ENCODE data around the gene RSBN1L. TPM values are rescaled to one million over a fixed set of nuclear protein-coding genes. Genes with fewer than 3 reads are reported as not detected.

The RSBN1L gene
- total and polyA plus RNA-seq, 2 of the 8 experiments (the other 6 are each of a cell fraction or from before 2014, with no cell fraction given): 4.1 to 22.1 TPM

- no peak overlapping the region for H3K4me2 ChIP-seq (ENCODE audit: insufficient read depth in 1 of 2, low read depth in 2 of 2, low read length in 2 of 2)
- H3K27me3 ChIP-seq (replicated peaks in 1 of 4; ENCODE audit: control insufficient read depth in 3 of 4, extremely low read depth in 1 of 4, insufficient read depth in 3 of 4, low read length in 3 of 4): no peaks in the 10 kb centered on the region
- H2BK15ac ChIP-seq (ENCODE audit: low read length): no peak overlapping the region
- FAIRE-seq (no peak), DNase-seq (ENCODE audit: low read depth in 1 of 2, low spot score in 2 of 2) (no peak)
- 0 out of 8 replicates have a peak, but pooled peaks cover 0 to 5% (median 0%) of the 10 kb centered on the region in 4 experiments for H3K36me3 ChIP-seq (ENCODE audit: control insufficient read depth in 2 of 4, insufficient read depth in 4 of 4, low read length in 3 of 4)
- H3K23ac ChIP-seq (ENCODE audit: insufficient read length): no peak overlapping the region
- H2BK120ac ChIP-seq (replicated peaks; ENCODE audit: low read depth, low read length): no peak overlapping the region
- ChIA-PET CTCF (ENCODE audit: partially characterized antibody) (interaction anchor here (0.6 kb wide), 1 partner anchor 23 kb away, joined by 3 read pairs; no protein-coding TSS in a partner anchor), POLR2A (ENCODE audit: partially characterized antibody) (no interaction called here)
- H2AK5ac ChIP-seq (ENCODE audit: low read depth, low read length): no peak overlapping the region
- H3K4ac ChIP-seq (replicated peaks; ENCODE audit: insufficient read length, low read depth, low read length): no peak overlapping the region
- H3K79me2 ChIP-seq (ENCODE audit: control insufficient read depth in 1 of 2, insufficient read depth in 2 of 2, low read length in 2 of 2): peaks cover 0 to 39% of the 10 kb centered on the region in 2 experiments; a peak in 2 of 4 replicates
- 0 out of 4 replicates have a peak, but pooled peaks cover 0 to 3% of the 10 kb centered on the region in 2 experiments for H3K9me3 ChIP-seq (ENCODE audit: insufficient read depth in 2 of 2, low read depth in 1 of 2, low read length in 1 of 2)
- no peak overlapping the region for H2BK5ac ChIP-seq (ENCODE audit: low read depth, low read length)
- H2AFZ ChIP-seq (ENCODE audit: low read length): no peak overlapping the region
- no peak overlapping the region for H4K91ac ChIP-seq (replicated peaks; ENCODE audit: insufficient read length, low read length)
- H4K5ac ChIP-seq (ENCODE audit: insufficient read length, low read depth, low read length): no peak overlapping the region
- no peak overlapping the region for H3K9ac ChIP-seq (replicated peaks in 1 of 4; ENCODE audit: extremely low read depth in 1 of 4, low read depth in 3 of 4, low read length in 3 of 4)
- no peak overlapping the region for H3K27ac ChIP-seq (ENCODE audit: low read depth, low read length)
- H3K23me2 ChIP-seq (ENCODE audit: low read depth, low read length): peaks cover 3% of the 10 kb centered on the region
- H4K20me1 ChIP-seq (replicated peaks in 1 of 2; ENCODE audit: control insufficient read depth in 1 of 2, insufficient read depth in 2 of 2, low read length in 2 of 2): no peaks in the 10 kb centered on the region
- H3K4me1 ChIP-seq (replicated peaks in 1 of 4; ENCODE audit: control insufficient read depth in 3 of 4, insufficient read depth in 4 of 4, low read length in 3 of 4): peaks cover 0 to 1% (median 0%) of the 10 kb centered on the region in 4 experiments; a peak in 1 of 7 replicates
- H3K79me1 ChIP-seq (ENCODE audit: low read depth, low read length): 0 out of 2 replicates have a peak, but pooled peaks cover 3% of the 10 kb centered on the region
- H2BK12ac ChIP-seq (ENCODE audit: low read depth, low read length): no peak overlapping the region
- no peak overlapping the region for H4K8ac ChIP-seq (ENCODE audit: extremely low read depth, insufficient read depth, low read length)
- H2BK20ac ChIP-seq (ENCODE audit: low read length): no peak overlapping the region
- WGBS, 2 experiments (ENCODE audit: extremely low coverage in 1 of 2, insufficient coverage in 1 of 2, insufficient read length in 1 of 2, insufficient replicate concordance in 2 of 2, low coverage in 1 of 2, low lambda C conversion rate in 2 of 2, missing lambda C conversion rate in 1 of 2): 86% methylated on average over 2 of the region's 2 CpGs; no CpG with 5 or more reads in 1 of the 2 experiments
- no peak overlapping the region for H3K14ac ChIP-seq (ENCODE audit: insufficient read length)
- TF ChIP-seq JUND (IDR thresholded peaks at IDR 0.05; ENCODE audit: low read length) (no peak), CHD2 (IDR thresholded peaks at IDR 0.05; ENCODE audit: low read length) (no peak)
- H3K18ac ChIP-seq (ENCODE audit: extremely low read depth, low read length): no peak overlapping the region
- H3K56ac ChIP-seq (replicated peaks; ENCODE audit: insufficient read length, low read depth, low read length): no peak overlapping the region
- no peak overlapping the region for H3K4me3 ChIP-seq (ENCODE audit: extremely low read depth in 1 of 4, insufficient read depth in 2 of 4, low read depth in 3 of 4, low read length in 4 of 4)
Measured at GRCh38 chr7:77802557-77803405, 106.5 kb downstream of the RSBN1L start.

Measured in H1 (cell line).